Endothelial cell of umbilical vein (primary cell): Measurements from ENCODE around the gene AIDA. TPM values are rescaled to one million over a fixed set of nuclear protein-coding genes. Genes with fewer than 3 reads are reported as not detected.

Source experiments
- BruUV-seq: library from RNA; stranded (reverse); fragments of 400-500 nt; replicated peaks from 2 replicates; lab custom pipeline; 2021; lab: Mats Ljungman, UMichigan
- CTCF ChIA-PET: fragments of 300-600, 350-600 bp; sonication (Branson Sonifier 250); formaldehyde crosslinking; loops from one replicate; lab custom pipeline; 2021; ENCODE audit warnings: antibody characterized with exemption, inconsistent platforms; lab: Charles Lee
- POLR2A ChIA-PET: fragments of 300-600, 350-600 bp; sonication (Branson Sonifier 250); formaldehyde crosslinking; loops from one replicate; lab custom pipeline; 2021; ENCODE audit warnings: antibody characterized with exemption, inconsistent platforms; lab: Charles Lee
- DNase-seq: peaks from one replicate; pipeline ENCODE4 v3.0.0-alpha.2; 2011; ENCODE audit warnings: low read depth, low spot score
- FAIRE-seq: peaks from 2 replicates; lab custom pipeline; 2011; peaks lifted over from hg19 to GRCh38; lab: Jason Lieb, UNC
- H2AFZ ChIP-seq: 2 replicates; pipeline ENCODE4 v1.6.0; 2012; ENCODE audit warnings: low read depth, low read length, control low read depth, inconsistent platforms
- H3K27ac ChIP-seq: 2 replicates; pipeline ENCODE4 v1.5.1; 2011; ENCODE audit warnings: low read depth, mild to moderate bottlenecking, control low read depth, low read length, moderate library complexity; ENCODE audit not compliant: insufficient read depth
- H3K27me3 ChIP-seq, 2 experiments: 2 replicates each; pipeline versions ENCODE4 v1.6.0 to v1.6.1; 2011; ENCODE audit warnings: low read length in 2 of 2, mixed read lengths in 1 of 2; ENCODE audit not compliant: control insufficient read depth in 2 of 2, insufficient read depth in 2 of 2
- H3K36me3 ChIP-seq, 2 experiments: 2 replicates in 1 of 2; 3 replicates in 1 of 2; pipeline ENCODE4 v1.5.1; 2011; ENCODE audit warnings: low read length in 2 of 2, mild to moderate bottlenecking in 1 of 2, moderate library complexity in 1 of 2; ENCODE audit not compliant: control insufficient read depth in 2 of 2, insufficient read depth in 2 of 2; ENCODE audit errors: extremely low read depth in 1 of 2
- H3K4me1 ChIP-seq: 3 replicates; pipeline ENCODE4 v1.5.1; 2011; ENCODE audit warnings: mild to moderate bottlenecking, low read length; ENCODE audit not compliant: control insufficient read depth, insufficient read depth; ENCODE audit errors: extremely low read depth
- H3K4me2 ChIP-seq: 2 replicates; pipeline ENCODE4 v1.6.1; 2011; ENCODE audit warnings: low read length, control low read depth, mixed read lengths; ENCODE audit not compliant: insufficient read depth
- H3K4me3 ChIP-seq, 3 experiments: fragments of 200-600 bp in 1 of 3; sonication (generic), shearing (Covaris generic) in 1 of 3; replicated peaks in 1 of 3; 2 replicates each; pipeline ENCODE4 v1.5.1; 2011 to 2016; ENCODE audit warnings: control low read depth in 3 of 3, low read length in 3 of 3, mild to moderate bottlenecking in 2 of 3, inconsistent platforms in 1 of 3, low read depth in 1 of 3, moderate library complexity in 1 of 3; ENCODE audit not compliant: insufficient read depth in 1 of 3
- H3K79me2 ChIP-seq: 2 replicates; pipeline ENCODE4 v1.6.0; 2012; ENCODE audit warnings: low read length, inconsistent platforms; ENCODE audit not compliant: control insufficient read depth, insufficient read depth
- H3K9ac ChIP-seq: replicated peaks from 2 replicates; pipeline ENCODE3; 2011; ENCODE audit warnings: low read length, control low read depth; ENCODE audit not compliant: insufficient read depth; ENCODE audit errors: extremely low read depth
- H3K9me1 ChIP-seq: replicated peaks from 3 replicates; pipeline ENCODE4 v1.6.0; 2011; ENCODE audit warnings: mild to moderate bottlenecking, low read length; ENCODE audit not compliant: control insufficient read depth, insufficient read depth; ENCODE audit errors: extremely low read depth
- H3K9me3 ChIP-seq: replicated peaks from 2 replicates; pipeline ENCODE4 v1.5.1; 2012; ENCODE audit warnings: low read length, inconsistent platforms; ENCODE audit not compliant: control insufficient read depth, insufficient read depth
- H4K20me1 ChIP-seq: replicated peaks from 2 replicates; pipeline ENCODE3; 2011; ENCODE audit warnings: mild to moderate bottlenecking, low read length; ENCODE audit not compliant: control insufficient read depth, insufficient read depth; ENCODE audit errors: extremely low read depth
- EZH2 ChIP-seq: IDR thresholded peaks from 2 replicates; pipeline ENCODE4 v1.6.1; 2012; ENCODE audit warnings: borderline replicate concordance, low read depth, mild to moderate bottlenecking, moderate library complexity, low read length, inconsistent platforms; ENCODE audit not compliant: severe bottlenecking
- FOS ChIP-seq: IDR thresholded peaks from 2 replicates; pipeline ENCODE4 v1.6.1; 2011; ENCODE audit warnings: mild to moderate bottlenecking, low read length, moderate library complexity, borderline replicate concordance; ENCODE audit not compliant: insufficient read depth
- GATA2 ChIP-seq: IDR thresholded peaks from 2 replicates; pipeline ENCODE4 v1.7.0; 2011; ENCODE audit warnings: low read depth, mild to moderate bottlenecking, moderate library complexity, mixed read lengths, low read length; ENCODE audit not compliant: insufficient read length, insufficient read depth
- JUN ChIP-seq: IDR thresholded peaks from 2 replicates; pipeline ENCODE4 v1.6.1; 2011; ENCODE audit warnings: borderline replicate concordance, low read depth; ENCODE audit not compliant: insufficient read length, insufficient read depth
- MYC ChIP-seq: IDR thresholded peaks from one replicate; pipeline ENCODE4 v1.6.1; 2011; ENCODE audit warnings: mild to moderate bottlenecking, low read depth, low read length
- POLR2A ChIP-seq: IDR thresholded peaks from 2 replicates; pipeline ENCODE4 v1.6.1; 2012; ENCODE audit warnings: low read depth, mild to moderate bottlenecking, control low read depth, low read length
- POLR2AphosphoS5 ChIP-seq: IDR thresholded peaks from 2 replicates; pipeline ENCODE4 v1.6.1; 2012; ENCODE audit warnings: low read depth, mild to moderate bottlenecking, control low read depth, low read length, moderate library complexity; ENCODE audit not compliant: insufficient read depth
- dilution Hi-C: fragments of 300-500 bp; cut with MboI; formaldehyde crosslinking; loops from one replicate; pipeline ENCODE4 v1.15.0; 2019; ENCODE audit warnings: low sequenced_read_pairs; ENCODE audit not compliant: extremely low pct_ligation_motif_present
- intact Hi-C: fragments of 100-400 bp; cut with micrococcal nuclease; formaldehyde crosslinking; loops from one replicate; pipeline ENCODE4 v1.10.0; 2022
- polyA plus RNA-seq, 4 experiments: library from polyadenylated mRNA; depleted of rRNA in 3 of 4; stranded (reverse) in 3 of 4; unstranded in 1 of 4; fragments of >200 nt; gene quantifications; 2 replicates each; pipeline versions ENCODE4 v1.2.1 to v1.2.3, GENCODE V29; 2011 to 2012; ENCODE audit warnings: missing spikeins in 1 of 4
- total RNA-seq: library from RNA; stranded (reverse); gene quantifications from 2 replicates; pipeline ENCODE4 v1.2.3, GENCODE V29; 2021
- TF ChIP-seq, protein P1 (sequence below): IDR thresholded peaks from 2 replicates; pipeline ENCODE4 v1.6.1; 2011; ENCODE audit not compliant: insufficient read depth, insufficient read length
- TF ChIP-seq, protein P2 (sequence below), 2 donors: IDR thresholded peaks; 1 replicate in 1 of 2; 2 replicates in 1 of 2; pipeline ENCODE4 v1.5.1; 2011; ENCODE audit warnings: low read length in 2 of 2, mild to moderate bottlenecking in 2 of 2, moderate library complexity in 2 of 2, control low read depth in 1 of 2, inconsistent platforms in 1 of 2, low read depth in 1 of 2; ENCODE audit not compliant: insufficient read depth in 1 of 2; ENCODE audit errors: extremely low read depth in 1 of 2

Gene AIDA
- total and polyA plus RNA-seq, 2 donors (not counting 3 experiments of a cell fraction or from before 2014, with no cell fraction given), result 32.8 to 75.4 TPM

DNA sequence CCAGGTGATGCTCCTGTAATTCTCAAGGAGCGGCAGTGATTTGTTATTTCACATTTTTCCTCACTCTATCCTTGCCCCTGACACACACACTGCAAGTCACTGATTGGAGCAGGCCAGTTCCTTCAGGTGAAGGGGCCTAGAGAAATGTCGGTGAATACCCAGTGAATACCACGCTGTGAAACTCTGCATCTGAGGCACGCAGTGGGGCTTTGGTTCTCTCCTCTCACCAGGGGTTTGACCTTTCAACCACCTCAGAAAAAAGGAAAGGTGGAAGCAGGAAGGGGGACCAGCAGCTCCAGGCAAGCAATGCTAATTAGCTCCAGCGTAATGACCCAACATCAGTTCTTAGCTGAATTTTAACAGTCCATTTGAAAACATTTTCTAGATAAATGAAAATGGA, 24.2 kb upstream of the AIDA start:
- Histone ChIP-seq H3K36me3 (peaks cover 0 to 20% of the 10 kb centered on the region in 2 experiments), H3K4me2 (no peak overlapping the region), H3K9me1 (no peaks in the 10 kb centered on the region), H4K20me1 (no peaks in the 10 kb centered on the region), H2AFZ (no peak overlapping the region), H3K9ac (no peak overlapping the region), H3K4me3 (no peak overlapping the region), H3K9me3 (no peaks in the 10 kb centered on the region), H3K27ac (no peak overlapping the region), H3K79me2 (no peaks in the 10 kb centered on the region), H3K27me3 (no peaks in the 10 kb centered on the region), H3K4me1 (no peaks in the 10 kb centered on the region)
- no peak for FAIRE-seq
- no TSS peak for BruUV-seq
- DNase-seq, result no peak
- POLR2A ChIA-PET, result no interaction called here
- TF ChIP-seq MYC (no peak), JUN (no peak), EZH2 (no peak), POLR2AphosphoS5 (no peak), FOS (no peak), POLR2A (no peak), GATA2 (no peak)
- TF ChIP-seq, protein P1, sequence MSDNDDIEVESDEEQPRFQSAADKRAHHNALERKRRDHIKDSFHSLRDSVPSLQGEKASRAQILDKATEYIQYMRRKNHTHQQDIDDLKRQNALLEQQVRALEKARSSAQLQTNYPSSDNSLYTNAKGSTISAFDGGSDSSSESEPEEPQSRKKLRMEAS, result no peak
- TF ChIP-seq, protein P2, sequence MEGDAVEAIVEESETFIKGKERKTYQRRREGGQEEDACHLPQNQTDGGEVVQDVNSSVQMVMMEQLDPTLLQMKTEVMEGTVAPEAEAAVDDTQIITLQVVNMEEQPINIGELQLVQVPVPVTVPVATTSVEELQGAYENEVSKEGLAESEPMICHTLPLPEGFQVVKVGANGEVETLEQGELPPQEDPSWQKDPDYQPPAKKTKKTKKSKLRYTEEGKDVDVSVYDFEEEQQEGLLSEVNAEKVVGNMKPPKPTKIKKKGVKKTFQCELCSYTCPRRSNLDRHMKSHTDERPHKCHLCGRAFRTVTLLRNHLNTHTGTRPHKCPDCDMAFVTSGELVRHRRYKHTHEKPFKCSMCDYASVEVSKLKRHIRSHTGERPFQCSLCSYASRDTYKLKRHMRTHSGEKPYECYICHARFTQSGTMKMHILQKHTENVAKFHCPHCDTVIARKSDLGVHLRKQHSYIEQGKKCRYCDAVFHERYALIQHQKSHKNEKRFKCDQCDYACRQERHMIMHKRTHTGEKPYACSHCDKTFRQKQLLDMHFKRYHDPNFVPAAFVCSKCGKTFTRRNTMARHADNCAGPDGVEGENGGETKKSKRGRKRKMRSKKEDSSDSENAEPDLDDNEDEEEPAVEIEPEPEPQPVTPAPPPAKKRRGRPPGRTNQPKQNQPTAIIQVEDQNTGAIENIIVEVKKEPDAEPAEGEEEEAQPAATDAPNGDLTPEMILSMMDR (IDR thresholded peaks at IDR 0.05; ENCODE audit: extremely low read depth in 1 of 2, insufficient read depth in 1 of 2, low read depth in 1 of 2, low read length in 2 of 2), result no peak
- intact Hi-C loops (no loop called here), dilution Hi-C loops (no loop called here)
- CTCF ChIA-PET, result interaction anchor here (0.7 to 2.9 kb wide), 9 partner anchors 8 to 397 kb away, joined by 3 to 17 read pairs (median 6); no protein-coding TSS in a partner anchor
